ENCODE measurements around the gene CD247. TPM values are rescaled to one million over a fixed set of nuclear protein-coding genes. Genes with fewer than 3 reads are reported as not detected.

CD247 gene
- total and polyA plus RNA-seq, 2 of the 13 experiments (the other 11 are each of a cell fraction or from before 2014, with no cell fraction given), result 0.20 TPM; not detected in 1

DNA sequence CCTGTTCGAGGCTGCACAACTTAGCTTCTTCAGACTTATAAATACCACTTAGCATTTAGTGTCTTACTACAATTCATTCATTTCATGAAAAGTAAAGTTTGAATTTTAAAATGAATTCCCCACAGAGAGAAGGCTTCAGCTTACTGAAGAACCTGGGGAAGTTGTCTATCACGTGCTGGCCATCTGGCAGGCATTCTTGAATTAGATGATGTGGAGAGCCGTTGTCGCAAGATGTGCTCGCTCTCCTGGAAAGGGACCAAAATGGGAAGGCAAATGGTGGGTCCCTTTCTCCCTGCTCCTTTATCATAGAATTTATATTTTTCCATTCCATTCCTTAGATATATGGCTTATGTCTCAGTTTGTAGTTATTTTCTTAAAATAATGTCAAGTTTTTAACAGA is 90.5 kb downstream of the CD247 start:
- no peak for FAIRE-seq
- Histone ChIP-seq H3K4me1 (ENCODE audit: insufficient read depth, low read length) (peaks cover 21% of the 10 kb centered on the region), H3K27me3 (ENCODE audit: control insufficient read depth in 1 of 2, insufficient read depth in 2 of 2, low read length in 2 of 2) (peaks cover 0 to 2% of the 10 kb centered on the region in 2 experiments; a peak in 1 of 5 replicates), H2AFZ (ENCODE audit: low read length) (no peak overlapping the region), H3K27ac (ENCODE audit: extremely low read length, insufficient read depth, low read length) (no peak overlapping the region), H3K9ac (ENCODE audit: insufficient read depth, low read depth, low read length) (no peak overlapping the region), H3K4me3 (replicated peaks in 1 of 3; ENCODE audit: insufficient read depth in 1 of 3, low read depth in 2 of 3, low read length in 3 of 3) (no peak overlapping the region), H3K9me3 (ENCODE audit: low read length) (no peaks in the 10 kb centered on the region), H4K20me1 (ENCODE audit: insufficient read depth, low read length) (no peaks in the 10 kb centered on the region), H3K79me2 (ENCODE audit: insufficient read depth, low read length) (no peaks in the 10 kb centered on the region), H3K36me3 (replicated peaks in 1 of 2; ENCODE audit: control insufficient read depth in 1 of 2, insufficient read depth in 2 of 2, low read length in 2 of 2) (no peaks in the 10 kb centered on the region; a peak in 1 of 5 replicates), H3K4me2 (ENCODE audit: low read depth, low read length) (no peak overlapping the region)
- BruUV-seq (replicated peaks), result no TSS peak
- CTCF ChIA-PET (ENCODE audit: low intra/inter-chr PET ratio, low total read pairs), result no interaction called here
- no peak for ATAC-seq
- DNase-seq (ENCODE audit: low spot score), result no peak
- TF ChIP-seq PAWR (CRISPR knock-in tag; IDR thresholded peaks at IDR 0.05; ENCODE audit: borderline replicate concordance) (no peak), ZNF232 (CRISPR knock-in tag; IDR thresholded peaks at IDR 0.05; ENCODE audit: borderline replicate concordance) (no peak), RFX1 (IDR thresholded peaks at IDR 0.05) (no peak), ZNF510 (CRISPR knock-in tag; IDR thresholded peaks at IDR 0.05; ENCODE audit: low read depth) (no peak), GTF3A (CRISPR knock-in tag; conservative IDR thresholded peaks at IDR 0.05) (no peak), SAFB2 (CRISPR knock-in tag; IDR thresholded peaks at IDR 0.05; ENCODE audit: borderline replicate concordance, low read depth) (no peak), KAT8 (CRISPR knock-in tag; IDR thresholded peaks at IDR 0.05) (no peak), MAF1 (CRISPR knock-in tag; IDR thresholded peaks at IDR 0.05; ENCODE audit: borderline replicate concordance) (no peak), KLF9 (CRISPR knock-in tag; IDR thresholded peaks at IDR 0.05; ENCODE audit: low read depth) (no peak), ZNF263 (CRISPR knock-in tag; IDR thresholded peaks at IDR 0.05) (no peak), ZNF101 (CRISPR knock-in tag; IDR thresholded peaks at IDR 0.05; ENCODE audit: borderline replicate concordance, low read depth) (no peak)
- TF ChIP-seq, protein P1, sequence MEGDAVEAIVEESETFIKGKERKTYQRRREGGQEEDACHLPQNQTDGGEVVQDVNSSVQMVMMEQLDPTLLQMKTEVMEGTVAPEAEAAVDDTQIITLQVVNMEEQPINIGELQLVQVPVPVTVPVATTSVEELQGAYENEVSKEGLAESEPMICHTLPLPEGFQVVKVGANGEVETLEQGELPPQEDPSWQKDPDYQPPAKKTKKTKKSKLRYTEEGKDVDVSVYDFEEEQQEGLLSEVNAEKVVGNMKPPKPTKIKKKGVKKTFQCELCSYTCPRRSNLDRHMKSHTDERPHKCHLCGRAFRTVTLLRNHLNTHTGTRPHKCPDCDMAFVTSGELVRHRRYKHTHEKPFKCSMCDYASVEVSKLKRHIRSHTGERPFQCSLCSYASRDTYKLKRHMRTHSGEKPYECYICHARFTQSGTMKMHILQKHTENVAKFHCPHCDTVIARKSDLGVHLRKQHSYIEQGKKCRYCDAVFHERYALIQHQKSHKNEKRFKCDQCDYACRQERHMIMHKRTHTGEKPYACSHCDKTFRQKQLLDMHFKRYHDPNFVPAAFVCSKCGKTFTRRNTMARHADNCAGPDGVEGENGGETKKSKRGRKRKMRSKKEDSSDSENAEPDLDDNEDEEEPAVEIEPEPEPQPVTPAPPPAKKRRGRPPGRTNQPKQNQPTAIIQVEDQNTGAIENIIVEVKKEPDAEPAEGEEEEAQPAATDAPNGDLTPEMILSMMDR (CRISPR knock-in tag; IDR thresholded peaks at IDR 0.05), result no peak
- POLR2A ChIA-PET, result no interaction called here
- in situ Hi-C loops (cut with HindIII; ENCODE audit: extremely low pct_ligation_motif_present, low pct_unique_long_range_greater_than_20kb), result no loop called here
- intact Hi-C loops (cut with micrococcal nuclease; ENCODE audit: unreplicated experiment), result no loop called here
- 94% methylated on average over 5 of the region's 5 CpGs for WGBS (ENCODE audit: low lambda C conversion rate)
